ENCODE measurements around the gene GNG11. TPM values are rescaled to one million over a fixed set of nuclear protein-coding genes. Genes with fewer than 3 reads are reported as not detected.

The GNG11 gene
- total and polyA plus RNA-seq, 10 of the 15 experiments (the other 5 are each of a cell fraction or from before 2014, with no cell fraction given) = 0.15 to 2.4 (median 0.84) TPM

- H3K9me3 ChIP-seq (replicated peaks; ENCODE audit: control insufficient read depth, insufficient read depth, low read length) = no peaks in the 10 kb centered on the region
- H3K79me2 ChIP-seq (ENCODE audit: control insufficient read depth, insufficient read depth, low read length) = no peaks in the 10 kb centered on the region
- ChIA-PET SMC1A (ENCODE audit: uncharacterized antibody, unreplicated experiment) (interaction anchor here (2.7 kb wide), 1 partner anchor 204 kb away, joined by 7 read pairs; no protein-coding TSS in a partner anchor), CTCF (interaction anchor here (1.3 to 1.6 kb wide), 4 partner anchors 15 to 553 kb away, joined by 3 to 7 read pairs (median 4); no protein-coding TSS in a partner anchor), RAD21 (ENCODE audit: unreplicated experiment) (interaction anchor here (0.5 to 2.7 kb wide), 3 partner anchors 10 to 511 kb away, joined by 3 to 8 read pairs (median 4); partner anchors contain the start of gene COL1A2), POLR2A (no interaction called here)
- intact Hi-C loops (cut with micrococcal nuclease; ENCODE audit: unreplicated experiment) (loop anchor here (5.0 kb wide), 1 partner anchor 508 kb away; the partner anchor contains the start of gene COL1A2), in situ Hi-C loops (cut with MboI) (no loop called here)
- no TSS peak for BruUV-seq (replicated peaks)
- H3K27ac ChIP-seq (ENCODE audit: control insufficient read depth, insufficient read depth) = no peak overlapping the region
- H2AFZ ChIP-seq (ENCODE audit: control insufficient read depth, low read depth, low read length) = no peak overlapping the region
- no peaks in the 10 kb centered on the region for H3K27me3 ChIP-seq (replicated peaks in 1 of 2; ENCODE audit: control insufficient read depth in 2 of 2, insufficient read depth in 2 of 2, low read length in 1 of 2)
- ATAC-seq = no peak
- H4K20me1 ChIP-seq (ENCODE audit: control insufficient read depth, insufficient read depth) = no peaks in the 10 kb centered on the region
- no peak overlapping the region for H3K4me3 ChIP-seq
- DNase-seq (ENCODE audit: low read depth, low spot score) = no peak
- H3K36me3 ChIP-seq (ENCODE audit: control insufficient read depth in 2 of 2, insufficient read depth in 2 of 2, low read length in 1 of 2) = no peaks in the 10 kb centered on the region
- H3K9ac ChIP-seq (ENCODE audit: control insufficient read depth, insufficient read depth, low read length) = no peak overlapping the region
- no peaks in the 10 kb centered on the region for H3K4me1 ChIP-seq (ENCODE audit: control insufficient read depth, insufficient read depth, low read length)
- H3K4me2 ChIP-seq (ENCODE audit: control insufficient read depth, insufficient read depth) = no peak overlapping the region
- no peak for FAIRE-seq
- TF ChIP-seq FOXM1 (IDR thresholded peaks at IDR 0.05; ENCODE audit: low read depth, low read length) = no peak
- no peak for TF ChIP-seq ZNF622 (IDR thresholded peaks at IDR 0.05)
- TF ChIP-seq ZNF217 (IDR thresholded peaks at IDR 0.05) = no peak
- no peak for TF ChIP-seq SP1 (IDR thresholded peaks at IDR 0.05; ENCODE audit: low read depth, low read length)
- no peak for TF ChIP-seq REST (IDR thresholded peaks at IDR 0.05; ENCODE audit: low read depth, low read length)
- no peak for TF ChIP-seq SKIL (IDR thresholded peaks at IDR 0.05; ENCODE audit: low read depth, poor library complexity, severe bottlenecking)
- no peak for TF ChIP-seq KAT2A (conservative IDR thresholded peaks at IDR 0.05; ENCODE audit: control insufficient read depth, low read depth, low read length)
- no peak for TF ChIP-seq BRCA1 (IDR thresholded peaks at IDR 0.05; ENCODE audit: low read depth, low read length)
- TF ChIP-seq ELK1 (IDR thresholded peaks at IDR 0.05; ENCODE audit: low read depth, low read length) = no peak
- no peak for TF ChIP-seq RUNX3 (IDR thresholded peaks at IDR 0.05; ENCODE audit: low read length)
- no peak for TF ChIP-seq POLR2AphosphoS2 (IDR thresholded peaks at IDR 0.05; ENCODE audit: low read depth, low read length)
- no peak for TF ChIP-seq CHD1 (IDR thresholded peaks at IDR 0.05; ENCODE audit: low read depth, low read length)
- no peak for TF ChIP-seq GABPA (IDR thresholded peaks at IDR 0.05; ENCODE audit: low read depth)
- TF ChIP-seq HCFC1 (IDR thresholded peaks at IDR 0.05; ENCODE audit: low read length) = no peak
- TF ChIP-seq PAX5 (IDR thresholded peaks at IDR 0.05; ENCODE audit: borderline replicate concordance, low read depth, low read length) = no peak
- TF ChIP-seq BCLAF1 (IDR thresholded peaks at IDR 0.05) = no peak
- no peak for TF ChIP-seq GATAD2B (conservative IDR thresholded peaks at IDR 0.05; ENCODE audit: low read depth)
Observed at GRCh38 chr7:93883917-93884345, 37.6 kb upstream of the GNG11 start.

All from GM12878 (cell line).